ENCODE measurements around the gene PLCD1.

DNA sequence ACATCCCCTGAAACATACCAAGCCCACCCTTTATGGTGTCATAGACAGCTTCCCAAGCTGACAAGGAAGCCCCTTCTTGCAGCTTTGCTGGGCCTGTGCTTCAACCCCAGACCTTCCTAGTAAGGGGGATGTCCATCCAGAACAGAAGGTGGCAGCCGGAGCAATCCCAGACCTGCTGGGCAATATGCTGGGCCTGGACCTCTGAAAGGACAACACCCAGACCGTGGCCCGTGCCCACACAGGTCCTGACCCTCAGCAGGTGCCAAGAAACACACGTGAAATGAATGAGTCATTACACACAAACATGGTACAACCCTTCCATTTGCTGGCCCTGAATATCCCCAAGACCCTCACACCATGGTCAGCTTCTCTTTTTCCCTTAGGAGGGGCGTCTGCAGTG, 58.6 kb downstream of the PLCD1 start:
- no peak for TF ChIP-seq CTCF (IDR thresholded peaks at IDR 0.05)
- no peak for TF ChIP-seq POLR2A (IDR thresholded peaks at IDR 0.05)
